Right ventricle myocardium superior (tissue), 1 donor: Measurements from ENCODE around the gene L1TD1. TPM values are rescaled to one million over a fixed set of nuclear protein-coding genes. Genes with fewer than 3 reads are reported as not detected.
"Not testable (repeated sequence)": the region's sequence is repeated elsewhere in the genome, so short reads cannot be mapped to it uniquely, and the experiment has no call there.

ENCODE experiments used
- ATAC-seq: fragments of 200-7000 bp; cut with Tn5 transposase; one replicate; pipeline ENCODE4 v1.9.1; 2020; ENCODE audit warnings: mild to moderate bottlenecking; ENCODE audit not compliant: poor library complexity
- DNase-seq: peaks from one replicate; pipeline ENCODE4 v3.0.0-alpha.2; 2020
- intact Hi-C: fragments of 100-400 bp; cut with DNase I; formaldehyde crosslinking; loops from one replicate; pipeline ENCODE4 v1.11.2; 2022
- long read RNA-seq: library from polyadenylated mRNA; unstranded; transcript quantifications from one replicate; pipeline ENCODE4 v2.0.0, GENCODE V29; 2021
- total RNA-seq: library from RNA; stranded (reverse); fragmentation: NEBNext Ultra II Directional; extraction: Animal tissue kit (Norgen Biotek cat#: 25700); gene quantifications from one replicate; pipeline ENCODE4 v1.2.1, GENCODE V29; 2021
- donor health status: DM: no; HTN: yes; CAD: no; lungs with severe emphysema.

The L1TD1 gene, protein sequence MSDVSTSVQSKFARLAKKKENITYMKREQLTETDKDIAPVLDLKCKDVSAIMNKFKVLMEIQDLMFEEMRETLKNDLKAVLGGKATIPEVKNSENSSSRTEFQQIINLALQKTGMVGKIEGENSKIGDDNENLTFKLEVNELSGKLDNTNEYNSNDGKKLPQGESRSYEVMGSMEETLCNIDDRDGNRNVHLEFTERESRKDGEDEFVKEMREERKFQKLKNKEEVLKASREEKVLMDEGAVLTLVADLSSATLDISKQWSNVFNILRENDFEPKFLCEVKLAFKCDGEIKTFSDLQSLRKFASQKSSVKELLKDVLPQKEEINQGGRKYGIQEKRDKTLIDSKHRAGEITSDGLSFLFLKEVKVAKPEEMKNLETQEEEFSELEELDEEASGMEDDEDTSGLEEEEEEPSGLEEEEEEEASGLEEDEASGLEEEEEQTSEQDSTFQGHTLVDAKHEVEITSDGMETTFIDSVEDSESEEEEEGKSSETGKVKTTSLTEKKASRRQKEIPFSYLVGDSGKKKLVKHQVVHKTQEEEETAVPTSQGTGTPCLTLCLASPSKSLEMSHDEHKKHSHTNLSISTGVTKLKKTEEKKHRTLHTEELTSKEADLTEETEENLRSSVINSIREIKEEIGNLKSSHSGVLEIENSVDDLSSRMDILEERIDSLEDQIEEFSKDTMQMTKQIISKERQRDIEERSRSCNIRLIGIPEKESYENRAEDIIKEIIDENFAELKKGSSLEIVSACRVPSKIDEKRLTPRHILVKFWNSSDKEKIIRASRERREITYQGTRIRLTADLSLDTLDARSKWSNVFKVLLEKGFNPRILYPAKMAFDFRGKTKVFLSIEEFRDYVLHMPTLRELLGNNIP
- total RNA-seq: not detected
- long read RNA-seq: 0 reads

GRCh38 chr1:62194651-62195544, at the start of gene L1TD1:
L1TD1 (plus strand) TSS chr1:62194849; CDS start chr1:62206629, 11,780 bp downstream.
- intact Hi-C loops: no loop called here
- DNase-seq (no peak), ATAC-seq (no peak)

GRCh38 chr1:62159940-62160348, 34.7 kb upstream of the L1TD1 start:
- no peak for DNase-seq
- intact Hi-C loops: no loop called here
- ATAC-seq: no peak

DNA sequence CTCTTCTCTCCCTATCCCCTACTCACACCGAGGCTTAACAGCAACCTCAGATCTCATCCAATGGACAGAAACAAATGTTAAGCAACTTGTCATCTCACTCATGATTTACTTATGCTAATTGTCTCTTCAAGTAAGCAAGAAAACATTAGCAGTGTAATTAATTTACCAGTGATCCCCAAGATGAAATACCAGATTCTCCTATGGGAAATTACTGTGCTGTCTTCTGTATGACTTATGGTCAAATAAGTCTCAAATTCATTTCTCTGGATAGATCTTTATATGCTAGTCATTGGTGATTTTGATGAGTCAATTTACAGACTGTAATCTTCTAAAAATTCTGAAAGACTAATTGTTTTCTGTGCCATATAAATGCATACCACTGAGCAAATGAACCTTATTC, 32.9 kb upstream of the L1TD1 start:
- no peak for ATAC-seq
- no peak for DNase-seq
- intact Hi-C loops: no loop called here

GRCh38 chr1:62170380-62170779, 24.3 kb upstream of the L1TD1 start:
- ATAC-seq, intact Hi-C loops, DNase-seq: not testable (repeated sequence)

DNA sequence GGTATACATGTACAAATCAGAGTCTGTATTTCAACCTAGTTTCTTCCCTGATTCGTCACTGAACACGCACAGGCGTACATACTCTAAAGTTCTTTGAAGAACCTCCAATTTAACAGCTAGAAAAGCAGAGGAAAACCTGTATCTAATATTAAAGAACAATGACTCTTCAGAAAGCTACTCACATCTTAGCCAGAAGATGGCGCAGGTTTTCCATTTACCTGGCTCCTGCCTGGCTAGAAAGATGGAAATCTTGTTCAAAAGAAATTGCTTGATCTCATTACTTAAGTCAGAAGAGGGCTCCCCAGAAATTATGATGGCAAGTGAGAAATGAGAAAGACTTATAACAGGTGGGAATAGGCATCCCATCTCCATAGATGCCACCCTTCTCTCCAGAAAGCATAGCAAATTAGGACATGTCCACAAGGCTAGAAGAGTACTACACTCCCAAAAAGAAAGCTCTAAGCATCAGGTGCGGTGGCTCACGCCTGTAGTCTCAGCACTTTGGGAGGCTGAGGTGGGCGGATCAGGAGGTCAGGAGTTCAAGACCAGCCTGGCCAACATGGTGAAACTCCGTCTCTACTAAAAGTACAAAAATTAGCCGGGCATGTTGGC, 19.0 kb upstream of the L1TD1 start:
- ATAC-seq (no peak), DNase-seq (no peak)
- intact Hi-C loops: loop anchor here (2.0 kb wide), 1 partner anchor 231 kb away; no protein-coding TSS in a partner anchor

GRCh38 chr1:62176597-62177312, 17.9 kb upstream of the L1TD1 start:
- intact Hi-C loops: no loop called here
- DNase-seq (no peak), ATAC-seq (no peak)

DNA sequence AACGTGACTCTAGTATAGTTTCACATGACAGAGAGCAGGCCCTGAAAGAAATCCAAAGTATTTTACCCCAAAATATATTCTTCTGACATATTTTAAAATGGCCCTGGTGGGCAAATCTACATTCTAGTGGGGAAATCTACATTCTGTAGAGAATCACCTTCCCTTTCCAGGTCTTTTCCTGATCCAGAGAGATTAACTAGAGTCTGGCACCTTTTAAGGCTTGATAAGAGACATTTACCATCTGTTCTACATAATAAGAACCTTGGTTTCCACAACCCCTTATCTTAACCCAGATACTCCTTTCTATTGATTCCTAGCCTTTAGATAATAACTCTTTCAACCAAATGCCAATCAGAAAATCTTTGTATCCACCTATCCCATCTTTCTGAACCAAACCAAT, 17.0 kb upstream of the L1TD1 start:
- intact Hi-C loops: no loop called here
- DNase-seq (no peak), ATAC-seq (no peak)

GRCh38 chr1:62178372-62178771, 16.3 kb upstream of the L1TD1 start:
- intact Hi-C loops: no loop called here
- ATAC-seq (no peak), DNase-seq (no peak)

DNA sequence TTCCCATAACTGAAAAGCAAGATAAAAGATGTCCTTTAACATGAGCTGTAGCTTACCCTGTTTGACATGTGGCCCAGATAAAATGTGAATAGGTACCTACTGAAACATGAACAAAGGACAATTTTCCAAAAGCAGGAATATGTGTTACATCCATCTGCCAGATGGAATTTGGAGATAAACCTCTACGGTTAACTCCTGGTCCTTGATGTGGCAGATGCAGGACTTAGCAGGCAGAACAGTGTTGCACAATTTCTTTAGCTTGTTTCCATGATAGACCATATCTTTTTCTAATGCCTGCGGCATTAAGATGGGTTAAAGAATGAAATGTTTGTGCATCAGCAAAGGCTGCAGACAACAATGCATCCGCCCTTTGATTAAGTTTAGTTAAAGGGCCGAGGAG, 14.6 kb upstream of the L1TD1 start:
- DNase-seq, intact Hi-C loops, ATAC-seq: not testable (repeated sequence)

DNA sequence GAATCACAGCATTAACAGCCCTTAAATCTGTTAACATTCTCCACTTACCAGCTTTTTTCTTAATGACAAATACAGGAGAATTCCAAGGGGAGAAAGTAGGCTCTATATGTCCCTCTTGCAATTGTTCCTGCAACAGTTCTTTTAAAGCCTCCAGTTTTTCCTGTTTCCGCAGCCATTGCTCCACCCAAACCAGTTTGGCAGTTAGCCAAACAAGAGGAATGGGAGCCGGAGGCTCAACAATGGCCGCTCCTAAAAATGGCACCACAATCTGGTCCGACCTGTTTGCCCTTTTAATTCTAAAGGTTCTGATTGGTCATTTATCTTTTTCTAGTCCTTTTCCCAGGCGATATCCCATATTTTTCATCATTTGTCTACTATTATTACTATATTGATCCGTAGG, 14.0 kb upstream of the L1TD1 start:
- intact Hi-C loops: no loop called here
- DNase-seq: no peak

GRCh38 chr1:62181532-62181931, 13.1 kb upstream of the L1TD1 start:
- DNase-seq: no peak
- intact Hi-C loops: no loop called here
- ATAC-seq: no peak

More for the DNA sequence above, 14.0 kb upstream of the L1TD1 start:
- no peak for ATAC-seq

DNA sequence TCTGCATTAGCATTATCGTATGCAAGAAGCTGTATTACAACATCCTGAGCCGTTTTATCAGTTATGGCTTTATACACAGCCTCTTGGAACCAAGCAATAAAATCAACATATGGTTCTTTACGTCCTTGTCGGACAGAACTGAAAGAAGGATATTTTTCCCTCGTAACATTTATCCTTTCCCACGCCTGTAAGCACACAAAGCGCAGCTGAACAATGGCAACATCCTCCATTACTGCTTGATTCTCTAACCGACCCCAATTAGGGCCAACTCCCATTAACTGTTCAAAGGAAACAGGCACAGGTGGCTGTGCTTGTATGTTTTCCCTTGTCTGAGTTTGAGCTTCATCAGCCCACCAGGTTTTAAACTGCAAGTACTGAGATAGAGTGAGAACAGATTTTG, 12.5 kb upstream of the L1TD1 start:
- intact Hi-C loops, DNase-seq, ATAC-seq: not testable (repeated sequence)

GRCh38 chr1:62183164-62184020, 11.3 kb upstream of the L1TD1 start:
- ATAC-seq, DNase-seq, intact Hi-C loops: not testable (repeated sequence)

GRCh38 chr1:62184336-62184735, 10.3 kb upstream of the L1TD1 start:
- ATAC-seq (no peak), DNase-seq (no peak)
- intact Hi-C loops: no loop called here

- intact Hi-C loops, ATAC-seq, DNase-seq: not testable (repeated sequence)
Observed at GRCh38 chr1:62185233-62185632, 9.4 kb upstream of the L1TD1 start.

- intact Hi-C loops: no loop called here
- ATAC-seq (no peak), DNase-seq (no peak)
Observed at GRCh38 chr1:62185677-62186076, 9.0 kb upstream of the L1TD1 start.

DNA sequence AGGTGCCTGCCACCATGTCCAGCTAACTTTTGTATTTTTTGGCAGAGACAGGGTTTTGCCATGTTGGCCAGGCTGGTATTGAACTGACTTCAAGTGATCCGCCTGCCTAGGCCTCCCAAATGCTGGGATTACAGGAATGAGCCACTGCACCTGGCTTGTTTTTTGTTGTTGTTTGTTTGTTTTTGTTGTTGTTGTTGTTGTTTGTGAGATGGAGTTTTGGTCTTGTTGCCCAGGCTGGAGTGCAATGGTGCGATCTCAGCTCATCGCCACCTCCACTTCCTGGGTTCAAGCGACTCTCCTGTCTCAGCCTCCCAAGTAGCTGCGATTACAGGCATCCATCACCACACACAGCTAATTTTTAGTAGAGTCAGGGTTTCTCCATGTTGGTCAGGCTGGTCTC, 7.1 kb upstream of the L1TD1 start:
- intact Hi-C loops: no loop called here
- ATAC-seq (no peak), DNase-seq (no peak)
